Adrenal gland (tissue), 5 donors: ENCODE results near the gene LPIN1.

Experiments
- POLR2A ChIP-seq, 2 donors: fragments of 450-650 bp; IDR thresholded peaks; one replicate each; pipeline ENCODE4 v1.6.1; 2017; ENCODE audit warnings: antibody characterized with exemption in 2 of 2, mild to moderate bottlenecking in 2 of 2, moderate library complexity in 1 of 2
- TF ChIP-seq, protein P1 (sequence below), 6 experiments: fragments of 450-650 bp in 4 of 6; fragments of 200-600 bp in 2 of 6; sonication (generic) in 1 of 6; IDR thresholded peaks; 1 replicate in 5 of 6; 2 replicates in 1 of 6; pipeline versions ENCODE4 v1.5.1 to v1.8.0; 2016 to 2021; ENCODE audit warnings: antibody characterized with exemption in 6 of 6, mild to moderate bottlenecking in 2 of 6, moderate library complexity in 1 of 6
- donor health status: DM: no; HTN: no; CAD: no.

DNA sequence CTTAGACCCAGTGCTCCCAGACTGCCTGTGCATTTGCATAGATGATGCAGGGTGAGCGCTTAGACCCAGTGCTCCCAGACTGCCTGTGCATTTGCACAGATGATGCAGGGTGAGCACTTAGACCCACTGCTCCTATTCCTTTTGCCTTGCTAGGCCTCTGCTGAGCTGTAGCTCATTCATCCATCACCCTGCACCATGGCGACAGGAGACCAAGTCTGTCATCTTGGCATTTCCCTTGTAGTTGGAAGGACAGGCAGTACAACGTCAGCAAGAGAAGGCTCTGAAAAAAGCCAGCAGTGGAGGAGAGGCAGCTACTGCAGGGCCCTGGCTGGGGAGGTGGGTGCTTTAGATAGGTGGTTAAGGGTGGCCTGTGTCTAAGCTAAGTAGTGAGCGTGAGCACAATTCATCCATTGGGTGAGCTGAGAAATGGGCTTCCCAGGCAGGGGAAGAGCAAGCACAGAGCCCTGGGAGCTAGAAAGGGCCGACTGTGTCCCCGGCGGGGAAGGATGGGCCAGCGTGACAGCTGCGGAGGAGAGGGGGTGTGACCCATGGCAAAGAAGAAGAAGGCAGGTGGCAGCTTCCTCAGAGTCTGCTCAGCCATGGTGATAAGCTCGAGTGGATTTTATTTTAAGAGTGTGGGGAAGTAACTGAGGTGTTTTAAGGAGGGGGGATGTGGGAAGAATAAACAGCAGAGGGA is 108.8 kb downstream of the LPIN1 start:
- TF ChIP-seq, protein P1, sequence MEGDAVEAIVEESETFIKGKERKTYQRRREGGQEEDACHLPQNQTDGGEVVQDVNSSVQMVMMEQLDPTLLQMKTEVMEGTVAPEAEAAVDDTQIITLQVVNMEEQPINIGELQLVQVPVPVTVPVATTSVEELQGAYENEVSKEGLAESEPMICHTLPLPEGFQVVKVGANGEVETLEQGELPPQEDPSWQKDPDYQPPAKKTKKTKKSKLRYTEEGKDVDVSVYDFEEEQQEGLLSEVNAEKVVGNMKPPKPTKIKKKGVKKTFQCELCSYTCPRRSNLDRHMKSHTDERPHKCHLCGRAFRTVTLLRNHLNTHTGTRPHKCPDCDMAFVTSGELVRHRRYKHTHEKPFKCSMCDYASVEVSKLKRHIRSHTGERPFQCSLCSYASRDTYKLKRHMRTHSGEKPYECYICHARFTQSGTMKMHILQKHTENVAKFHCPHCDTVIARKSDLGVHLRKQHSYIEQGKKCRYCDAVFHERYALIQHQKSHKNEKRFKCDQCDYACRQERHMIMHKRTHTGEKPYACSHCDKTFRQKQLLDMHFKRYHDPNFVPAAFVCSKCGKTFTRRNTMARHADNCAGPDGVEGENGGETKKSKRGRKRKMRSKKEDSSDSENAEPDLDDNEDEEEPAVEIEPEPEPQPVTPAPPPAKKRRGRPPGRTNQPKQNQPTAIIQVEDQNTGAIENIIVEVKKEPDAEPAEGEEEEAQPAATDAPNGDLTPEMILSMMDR (IDR thresholded peaks at IDR 0.05): no peak
- TF ChIP-seq POLR2A (IDR thresholded peaks at IDR 0.05): no peak
